ENCODE data around the gene MT1H. TPM values are rescaled to one million over a fixed set of nuclear protein-coding genes. Genes with fewer than 3 reads are reported as not detected.

The MT1H gene
- total and polyA plus RNA-seq, 2 of the 13 experiments (the other 11 are each of a cell fraction or from before 2014, with no cell fraction given), result 0.60 TPM; not detected in 1

DNA sequence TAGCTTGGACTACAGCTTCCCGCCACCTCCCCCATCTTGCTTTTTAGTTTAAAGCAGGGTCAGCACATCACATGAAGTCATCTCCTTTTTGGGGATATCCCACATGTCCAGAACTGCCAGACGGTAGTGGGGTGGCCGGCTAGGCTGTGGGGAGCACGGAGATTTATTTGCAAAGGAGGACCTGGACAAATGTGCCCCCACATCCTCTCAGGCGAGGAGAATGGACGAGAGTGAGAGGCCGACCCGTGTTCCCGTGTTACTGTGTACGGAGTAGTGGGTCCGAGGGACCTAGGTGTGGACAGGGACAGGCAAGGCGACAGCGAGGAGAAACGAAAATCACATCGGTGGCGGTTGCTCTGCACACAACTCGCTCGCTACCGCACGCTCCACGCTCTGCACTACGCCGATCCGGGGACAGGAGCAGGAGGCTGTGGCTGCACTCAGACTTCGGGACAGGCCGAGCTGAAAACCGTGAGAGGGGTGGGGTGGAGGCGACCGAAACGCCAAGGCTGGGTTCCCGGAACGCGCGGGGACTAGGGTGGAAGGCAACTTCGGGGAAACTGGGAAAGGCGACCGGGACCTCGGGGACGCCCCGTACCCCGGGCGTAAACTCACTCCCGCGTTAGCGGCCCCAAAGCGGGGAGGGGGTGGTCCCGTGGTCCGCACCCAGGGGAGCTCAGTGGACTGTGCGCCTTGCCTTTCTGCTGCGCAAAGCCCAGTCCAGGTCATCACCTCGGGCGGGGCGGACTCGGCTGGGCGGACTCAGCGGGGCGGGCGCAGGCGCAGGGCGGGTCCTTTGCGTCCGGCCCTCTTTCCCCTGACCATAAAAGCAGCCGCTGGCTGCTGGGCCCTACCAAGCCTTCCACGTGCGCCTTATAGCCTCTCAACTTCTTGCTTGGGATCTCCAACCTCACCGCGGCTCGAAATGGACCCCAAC lies 31.5 kb upstream of the MT1H start, which contains the start of gene MT1A (continued):
- TF ChIP-seq HOXA7 (CRISPR knock-in tag; IDR thresholded peaks at IDR 0.05), result no peak
- TF ChIP-seq SAP130 (CRISPR knock-in tag; IDR thresholded peaks at IDR 0.05; ENCODE audit: low read depth), result peak; percentile 35; the same call in 1 of the 2 replicates
- peak; percentile 81 for TF ChIP-seq ZNF263 (CRISPR knock-in tag; IDR thresholded peaks at IDR 0.05)
- peak; percentile 20; the same call in 1 of the 2 replicates for TF ChIP-seq TFDP1 (CRISPR knock-in tag; IDR thresholded peaks at IDR 0.05; ENCODE audit: borderline replicate concordance)
- no peak for TF ChIP-seq ZNF17 (CRISPR knock-in tag; IDR thresholded peaks at IDR 0.05)
- TF ChIP-seq ZNF343 (CRISPR knock-in tag; IDR thresholded peaks at IDR 0.05), result 0 out of 2 replicates have a peak, but pooled peaks have one; percentile 24
- 0 out of 2 replicates have a peak, but pooled peaks have one; percentile 25 for TF ChIP-seq ETV6 (CRISPR knock-in tag; conservative IDR thresholded peaks at IDR 0.05)
- peak; percentile 58; the same call in 1 of the 2 replicates for TF ChIP-seq GABPB1 (CRISPR knock-in tag; IDR thresholded peaks at IDR 0.05)
- TF ChIP-seq ZNF616 (CRISPR knock-in tag; IDR thresholded peaks at IDR 0.05; ENCODE audit: low read depth), result no peak
- TF ChIP-seq SNAI1 (CRISPR knock-in tag; IDR thresholded peaks at IDR 0.05; ENCODE audit: borderline replicate concordance), result no peak
- TF ChIP-seq ZNF567 (CRISPR knock-in tag; IDR thresholded peaks at IDR 0.05; ENCODE audit: borderline replicate concordance), result no peak
- TF ChIP-seq SMAD1 (CRISPR knock-in tag; IDR thresholded peaks at IDR 0.05; ENCODE audit: borderline replicate concordance, low read depth), result no peak
- no peak for TF ChIP-seq ZFP82 (CRISPR knock-in tag; IDR thresholded peaks at IDR 0.05; ENCODE audit: borderline replicate concordance)
- TF ChIP-seq RAD21 (CRISPR knock-in tag; IDR thresholded peaks at IDR 0.05), result 0 out of 2 replicates have a peak, but pooled peaks have one; percentile 7
- TF ChIP-seq ZNF207 (IDR thresholded peaks at IDR 0.05; ENCODE audit: borderline replicate concordance), result no peak
- peak; percentile 57; the same call in 1 of the 2 replicates for TF ChIP-seq ARID4A (CRISPR knock-in tag; IDR thresholded peaks at IDR 0.05; ENCODE audit: borderline replicate concordance)
- peak; percentile 46 for TF ChIP-seq ZFX (CRISPR knock-in tag; IDR thresholded peaks at IDR 0.05; ENCODE audit: low read depth)
- TF ChIP-seq DRAP1 (CRISPR knock-in tag; IDR thresholded peaks at IDR 0.05), result peak; percentile 73
- no peak for TF ChIP-seq ZNF282 (IDR thresholded peaks at IDR 0.05; ENCODE audit: partially characterized antibody)

Measured in HepG2 (cell line).